Uterus (tissue), 2 donors: ENCODE measurements around the gene ARHGAP29.

Experiments used
- POLR2A ChIP-seq, 2 donors: fragments of 450-650 bp; IDR thresholded peaks; one replicate each; pipeline ENCODE4 v1.6.1; 2016; ENCODE audit warnings: antibody characterized with exemption in 2 of 2, mild to moderate bottlenecking in 1 of 2, moderate library complexity in 1 of 2
- TF ChIP-seq, protein P1 (sequence below), 4 experiments: fragments of 200-600 bp in 2 of 4; fragments of 450-650 bp in 2 of 4; sonication (generic) in 2 of 4; IDR thresholded peaks; one replicate each; pipeline ENCODE4 v1.5.1; 2016 to 2019; ENCODE audit warnings: antibody characterized with exemption in 4 of 4, mild to moderate bottlenecking in 2 of 4, moderate library complexity in 1 of 4

- TF ChIP-seq, protein P1, sequence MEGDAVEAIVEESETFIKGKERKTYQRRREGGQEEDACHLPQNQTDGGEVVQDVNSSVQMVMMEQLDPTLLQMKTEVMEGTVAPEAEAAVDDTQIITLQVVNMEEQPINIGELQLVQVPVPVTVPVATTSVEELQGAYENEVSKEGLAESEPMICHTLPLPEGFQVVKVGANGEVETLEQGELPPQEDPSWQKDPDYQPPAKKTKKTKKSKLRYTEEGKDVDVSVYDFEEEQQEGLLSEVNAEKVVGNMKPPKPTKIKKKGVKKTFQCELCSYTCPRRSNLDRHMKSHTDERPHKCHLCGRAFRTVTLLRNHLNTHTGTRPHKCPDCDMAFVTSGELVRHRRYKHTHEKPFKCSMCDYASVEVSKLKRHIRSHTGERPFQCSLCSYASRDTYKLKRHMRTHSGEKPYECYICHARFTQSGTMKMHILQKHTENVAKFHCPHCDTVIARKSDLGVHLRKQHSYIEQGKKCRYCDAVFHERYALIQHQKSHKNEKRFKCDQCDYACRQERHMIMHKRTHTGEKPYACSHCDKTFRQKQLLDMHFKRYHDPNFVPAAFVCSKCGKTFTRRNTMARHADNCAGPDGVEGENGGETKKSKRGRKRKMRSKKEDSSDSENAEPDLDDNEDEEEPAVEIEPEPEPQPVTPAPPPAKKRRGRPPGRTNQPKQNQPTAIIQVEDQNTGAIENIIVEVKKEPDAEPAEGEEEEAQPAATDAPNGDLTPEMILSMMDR (IDR thresholded peaks at IDR 0.05) = no peak
- TF ChIP-seq POLR2A (IDR thresholded peaks at IDR 0.05) = no peak
These were observed 44.8 kb upstream of the ARHGAP29 start for GRCh38 chr1:94282143-94282711.
